HG03060 (cell line): Measurements from ENCODE around the gene TSPY9.
"Not testable (repeated sequence)": the region's sequence is repeated elsewhere in the genome, so short reads cannot be mapped to it uniquely, and the experiment has no call there.

Experiments used
- ATAC-seq: cut with Tn5 transposase; IDR thresholded peaks from one replicate; pipeline ENCODE4 v1.9.1; 2021; ENCODE audit warnings: low read depth, moderate number of reproducible peaks; ENCODE audit not compliant: unreplicated experiment

Gene TSPY9

GRCh38 chrY:9486967-9487366, at the start of gene TSPY9:
TSPY9 (plus strand) TSS chrY:9487267; CDS start chrY:9487313, 46 bp downstream.
- not testable (repeated sequence) for ATAC-seq

GRCh38 chrY:9466655-9467054, 20.4 kb upstream of the TSPY9 start, which contains the start of gene TSPY1:
TSPY1 (plus strand) TSS chrY:9466955; CDS start chrY:9467001, 46 bp downstream.
- ATAC-seq, result not testable (repeated sequence)

DNA sequence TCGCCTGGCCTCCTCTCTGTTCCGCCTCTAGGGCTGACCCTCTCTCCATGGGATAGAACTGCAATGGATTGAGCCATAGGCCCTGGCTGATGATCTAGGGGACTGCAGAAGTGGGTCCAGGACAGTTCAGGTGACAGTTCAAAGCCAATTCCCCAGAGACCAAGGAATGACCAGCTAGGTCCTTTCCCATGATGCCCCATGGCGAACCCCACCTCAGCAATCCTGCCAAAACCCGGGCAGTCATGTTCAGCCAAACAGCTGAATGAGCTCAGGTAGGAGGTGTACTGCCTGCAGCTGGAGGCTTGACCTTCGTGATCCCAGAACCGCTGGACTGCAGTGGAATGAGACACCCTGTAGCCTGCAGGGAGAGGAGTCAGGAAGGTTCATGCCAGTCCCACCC, 17.3 kb downstream of the TSPY9 start:
- not testable (repeated sequence) for ATAC-seq

DNA sequence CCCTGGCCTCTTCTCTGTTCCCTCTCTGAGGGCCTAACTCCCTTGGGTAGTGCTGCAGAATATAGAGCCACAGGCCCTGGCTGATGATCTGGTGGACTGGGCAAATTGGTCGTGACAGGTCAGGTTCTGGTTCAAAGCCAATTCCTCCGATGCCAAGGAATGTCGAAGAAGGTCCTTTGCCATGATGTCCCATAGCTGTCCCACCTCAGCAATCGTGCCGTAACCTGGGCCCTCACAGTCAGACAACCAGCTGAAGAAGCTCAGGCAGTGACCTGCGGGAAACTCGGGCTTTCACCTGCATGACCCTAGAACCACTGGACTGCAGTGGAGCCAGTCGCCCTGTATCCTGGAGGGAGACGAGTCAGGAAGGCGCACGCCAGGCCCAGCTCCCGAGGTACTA, 29.2 kb downstream of the TSPY9 start:
- ATAC-seq, result not testable (repeated sequence)

DNA sequence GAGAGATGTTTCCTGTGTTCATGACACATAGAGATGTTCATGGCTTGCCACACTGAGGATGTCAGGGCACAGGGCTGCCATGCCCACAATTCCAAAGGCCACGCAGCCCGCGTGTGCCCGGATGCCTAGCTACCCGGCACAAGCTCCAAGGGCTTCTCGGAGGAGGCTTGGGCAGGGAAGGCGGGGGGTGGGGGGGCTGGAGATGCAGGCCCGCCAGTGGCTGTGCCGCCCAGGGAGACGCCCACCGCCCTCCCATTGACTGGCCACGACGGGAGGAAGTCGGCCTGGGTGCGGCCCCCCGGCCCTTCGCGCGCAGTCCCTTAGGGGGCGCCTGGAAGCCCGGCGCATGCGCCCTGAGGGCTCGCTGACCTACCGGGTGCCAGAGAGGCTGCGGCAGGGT, 40.5 kb downstream of the TSPY9 start, which contains the start of gene TSPY10:
Gene TSPY10 (plus strand): TSS at position 301 of the 400 bp plus-strand sequence. CDS start 46 bp downstream, at position 347.
- not testable (repeated sequence) for ATAC-seq
